Tibial nerve (tissue), 4 donors: ENCODE data around the gene GRIK5.

Experiments
- CTCF ChIP-seq, 5 experiments: fragments of 200-600 bp in 3 of 5; fragments of 450-650 bp in 2 of 5; sonication (generic) in 3 of 5; IDR thresholded peaks; one replicate each; pipeline ENCODE4 v1.5.1; 2016 to 2019; ENCODE audit warnings: antibody characterized with exemption in 5 of 5, mild to moderate bottlenecking in 3 of 5, moderate library complexity in 2 of 5
- EP300 ChIP-seq, 2 donors: sonication (generic); formaldehyde crosslinking; IDR thresholded peaks; one replicate each; pipeline ENCODE4 v1.6.1; 2017; ENCODE audit warnings: antibody characterized with exemption in 2 of 2, mild to moderate bottlenecking in 1 of 2
- POLR2A ChIP-seq, 2 donors: fragments of 450-650 bp; IDR thresholded peaks; one replicate each; pipeline ENCODE4 v1.6.1; 2017; ENCODE audit warnings: antibody characterized with exemption in 2 of 2, mild to moderate bottlenecking in 2 of 2, moderate library complexity in 2 of 2

DNA sequence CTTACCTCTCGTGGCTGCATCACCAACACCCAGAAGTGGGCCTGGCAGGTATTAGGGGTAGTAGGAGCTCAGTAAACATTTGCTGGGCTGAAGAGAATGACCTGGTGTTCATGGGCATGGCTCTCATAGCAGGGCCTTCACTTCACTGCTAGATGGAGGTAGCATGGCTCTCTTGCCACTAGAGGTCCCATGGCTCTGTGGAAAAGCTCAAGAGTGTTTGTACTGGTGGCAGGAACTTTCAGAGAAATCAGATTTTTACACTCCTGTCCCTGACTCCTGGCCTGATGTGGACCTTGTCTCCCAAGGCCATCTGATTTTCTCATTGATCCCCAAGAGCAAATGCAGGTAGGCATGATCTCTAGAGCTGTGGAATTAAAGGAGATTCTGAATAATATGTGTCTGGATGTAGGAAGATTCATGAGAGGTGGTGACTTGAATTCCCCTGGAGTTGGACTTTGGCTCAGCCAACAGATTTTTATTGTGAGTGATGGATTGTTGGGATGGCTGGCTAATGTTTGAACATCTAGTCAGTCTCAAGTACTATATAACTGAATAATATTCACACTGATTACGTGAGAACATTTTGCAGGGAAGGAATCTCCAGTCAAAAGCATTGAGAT is 11.7 kb upstream of the GRIK5 start:
- TF ChIP-seq CTCF (IDR thresholded peaks at IDR 0.05) (peak in 2 of 5 experiments; percentile 13 to 14), POLR2A (IDR thresholded peaks at IDR 0.05) (no peak), EP300 (IDR thresholded peaks at IDR 0.05) (no peak)
